Uterus (tissue), 4 donors: ENCODE measurements around the gene SDCCAG8. TPM values are rescaled to one million over a fixed set of nuclear protein-coding genes. Genes with fewer than 3 reads are reported as not detected.

ENCODE experiments used
- DNase-seq, 2 donors: peaks; one replicate each; pipeline ENCODE4 v3.0.0-alpha.2; 2019 to 2020
- H3K27ac ChIP-seq, 2 donors: fragments of 200-600 bp; sonication (generic); 1 replicate in 1 of 2; 2 replicates in 1 of 2; pipeline ENCODE4 v1.5.1; 2016 to 2018
- H3K27me3 ChIP-seq, 2 donors: fragments of 200-600 bp; sonication (generic); one replicate each; pipeline ENCODE4 v1.5.1; 2018 to 2019; ENCODE audit warnings: control low read depth in 1 of 2
- H3K36me3 ChIP-seq, 2 donors: fragments of 200-600 bp; sonication (generic); one replicate each; pipeline ENCODE4 v1.5.1; 2019; ENCODE audit warnings: control low read depth in 1 of 2
- H3K4me1 ChIP-seq, 2 donors: fragments of 200-600 bp; sonication (generic); one replicate each; pipeline ENCODE4 v1.5.1; 2018 to 2019; ENCODE audit warnings: control low read depth in 1 of 2
- H3K4me3 ChIP-seq, 2 donors: fragments of 200-600 bp; sonication (generic); 1 replicate in 1 of 2; 2 replicates in 1 of 2; pipeline ENCODE4 v1.5.1; 2018 to 2019; ENCODE audit warnings: mild to moderate bottlenecking in 1 of 2
- H3K9me3 ChIP-seq, 2 donors: fragments of 200-600 bp; sonication (generic); one replicate each; pipeline ENCODE4 v1.5.1; 2019; ENCODE audit warnings: control low read depth in 1 of 2
- CTCF ChIP-seq, 4 experiments: fragments of 200-600 bp in 2 of 4; fragments of 450-650 bp in 2 of 4; sonication (generic) in 2 of 4; IDR thresholded peaks; one replicate each; pipeline ENCODE4 v1.5.1; 2016 to 2019; ENCODE audit warnings: antibody characterized with exemption in 4 of 4, mild to moderate bottlenecking in 2 of 4, moderate library complexity in 1 of 4
- POLR2A ChIP-seq, 2 donors: fragments of 450-650 bp; IDR thresholded peaks; one replicate each; pipeline ENCODE4 v1.6.1; 2016; ENCODE audit warnings: antibody characterized with exemption in 2 of 2, mild to moderate bottlenecking in 1 of 2, moderate library complexity in 1 of 2
- intact Hi-C: fragments of 100-400 bp; cut with DNase I; formaldehyde crosslinking; loops from one replicate; pipeline ENCODE4 v1.15.1; 2023; ENCODE audit warnings: low total_unique reads
- total RNA-seq, 4 donors: library from RNA; depleted of rRNA in 3 of 4; stranded (reverse); fragments of >200 nt in 3 of 4; gene quantifications; one replicate each; pipeline versions ENCODE4 v1.1.0 to v1.2.4, GENCODE V29; 2014 to 2023
- donor health status: DM: yes; HTN: yes; CAD: no.

SDCCAG8 gene
- total RNA-seq, 4 donors from 2014 or later, result 19.2 to 54.8 (median 49.7) TPM

DNA sequence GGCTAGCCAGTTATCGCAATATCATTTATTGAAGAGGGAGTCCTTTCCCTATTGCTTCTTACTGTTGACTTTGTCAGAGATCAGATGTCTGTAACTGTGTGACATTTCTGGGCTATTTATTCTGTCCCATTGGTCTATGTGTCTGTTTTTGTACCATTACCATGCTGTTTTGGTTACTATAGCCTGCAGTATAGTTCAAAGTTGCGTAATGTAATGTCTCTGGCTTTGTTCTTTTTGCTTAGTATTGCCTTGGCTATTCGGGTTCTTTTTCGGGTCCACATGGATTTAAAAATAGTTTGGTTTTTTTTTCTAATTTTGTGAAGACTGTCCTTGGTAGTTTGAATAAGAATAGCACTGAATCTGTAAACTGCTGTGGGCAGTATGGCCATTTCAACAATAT is 273.7 kb downstream of the SDCCAG8 start:
- TF ChIP-seq CTCF (IDR thresholded peaks at IDR 0.05), result no peak
- no peak for TF ChIP-seq POLR2A (IDR thresholded peaks at IDR 0.05)
- no peak overlapping the region for H3K4me3 ChIP-seq
- no peaks in the 10 kb centered on the region for H3K36me3 ChIP-seq
- no peak for DNase-seq
- no peak overlapping the region for H3K27ac ChIP-seq
- H3K27me3 ChIP-seq, result no peaks in the 10 kb centered on the region
- no peaks in the 10 kb centered on the region for H3K4me1 ChIP-seq
- no peaks in the 10 kb centered on the region for H3K9me3 ChIP-seq
- intact Hi-C loops, result no loop called here

GRCh38 chr1:243535014-243535413 is 279.2 kb downstream of the SDCCAG8 start:
- H3K27ac ChIP-seq, result no peak overlapping the region
- H3K4me3 ChIP-seq, result no peak overlapping the region
- DNase-seq, result no peak
- no peaks in the 10 kb centered on the region for H3K36me3 ChIP-seq
- intact Hi-C loops, result no loop called here
- no peaks in the 10 kb centered on the region for H3K4me1 ChIP-seq
- no peaks in the 10 kb centered on the region for H3K27me3 ChIP-seq
- no peaks in the 10 kb centered on the region for H3K9me3 ChIP-seq
- TF ChIP-seq CTCF (IDR thresholded peaks at IDR 0.05), result no peak

DNA sequence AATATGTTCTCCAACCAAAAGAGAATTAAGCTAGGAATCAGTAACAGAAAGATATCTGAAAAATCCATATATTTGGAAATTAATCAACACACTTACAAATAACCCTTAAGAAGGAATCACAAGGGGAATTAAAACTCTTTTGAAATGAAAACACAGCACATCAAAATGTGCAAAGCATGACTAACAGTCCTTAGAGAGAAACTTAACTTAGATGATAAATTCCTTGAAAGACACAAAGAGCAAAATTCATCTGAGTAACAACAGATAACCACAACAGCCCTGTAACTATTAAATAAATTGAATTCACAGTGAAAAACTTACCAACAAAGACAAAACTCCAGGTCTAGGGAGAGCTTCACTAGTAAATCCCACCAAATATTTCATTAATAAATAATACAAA is 283.8 kb downstream of the SDCCAG8 start:
- H3K4me1 ChIP-seq, result no peaks in the 10 kb centered on the region
- H3K27ac ChIP-seq, result no peak overlapping the region
- H3K36me3 ChIP-seq, result no peaks in the 10 kb centered on the region
- TF ChIP-seq POLR2A (IDR thresholded peaks at IDR 0.05), result no peak
- no peak for TF ChIP-seq CTCF (IDR thresholded peaks at IDR 0.05)
- H3K27me3 ChIP-seq, result no peaks in the 10 kb centered on the region
- no peaks in the 10 kb centered on the region for H3K9me3 ChIP-seq
- intact Hi-C loops, result no loop called here
- no peak for DNase-seq
- H3K4me3 ChIP-seq, result no peak overlapping the region

GRCh38 chr1:243542739-243543415 is 287.0 kb downstream of the SDCCAG8 start:
- H3K27ac ChIP-seq, result no peak overlapping the region
- H3K4me3 ChIP-seq, result no peak overlapping the region
- intact Hi-C loops, result no loop called here
- TF ChIP-seq POLR2A (IDR thresholded peaks at IDR 0.05) (no peak), CTCF (IDR thresholded peaks at IDR 0.05) (no peak)
- no peaks in the 10 kb centered on the region for H3K9me3 ChIP-seq
- no peaks in the 10 kb centered on the region for H3K4me1 ChIP-seq
- no peaks in the 10 kb centered on the region for H3K27me3 ChIP-seq
- DNase-seq, result no peak
- no peaks in the 10 kb centered on the region for H3K36me3 ChIP-seq

DNA sequence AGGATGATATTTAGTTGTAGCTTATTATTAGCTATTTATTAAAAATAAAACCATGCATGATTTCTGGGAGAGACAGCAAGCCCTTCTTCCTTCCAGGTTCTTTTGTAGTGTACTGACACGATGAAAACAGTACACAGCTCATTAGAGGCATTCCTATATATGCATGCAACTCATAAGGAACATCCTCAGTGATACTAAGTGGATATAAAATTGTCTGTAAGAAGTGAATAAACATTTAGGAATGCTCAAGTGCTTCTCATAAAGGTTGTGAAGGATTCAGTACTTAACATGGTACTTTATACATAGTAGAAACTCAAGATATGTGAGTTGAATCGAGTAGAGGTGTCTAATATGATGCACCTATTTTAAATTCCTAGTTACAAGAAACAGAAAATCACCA is 287.7 kb downstream of the SDCCAG8 start:
- H3K4me1 ChIP-seq, result no peaks in the 10 kb centered on the region
- no peak overlapping the region for H3K4me3 ChIP-seq
- H3K9me3 ChIP-seq, result no peaks in the 10 kb centered on the region
- H3K27ac ChIP-seq, result no peak overlapping the region
- no peak for DNase-seq
- TF ChIP-seq CTCF (IDR thresholded peaks at IDR 0.05) (no peak), POLR2A (IDR thresholded peaks at IDR 0.05) (no peak)
- H3K27me3 ChIP-seq, result no peaks in the 10 kb centered on the region
- intact Hi-C loops, result no loop called here
- H3K36me3 ChIP-seq, result no peaks in the 10 kb centered on the region
